NCI-H446 (cell line): Measurements from ENCODE around the gene ZNF778.

Experiments used
- DNase-seq, 2 experiments: peaks; one replicate each; lab custom pipeline; 2025; lab: John Stamatoyannopoulos, UW

The ZNF778 gene

DNA sequence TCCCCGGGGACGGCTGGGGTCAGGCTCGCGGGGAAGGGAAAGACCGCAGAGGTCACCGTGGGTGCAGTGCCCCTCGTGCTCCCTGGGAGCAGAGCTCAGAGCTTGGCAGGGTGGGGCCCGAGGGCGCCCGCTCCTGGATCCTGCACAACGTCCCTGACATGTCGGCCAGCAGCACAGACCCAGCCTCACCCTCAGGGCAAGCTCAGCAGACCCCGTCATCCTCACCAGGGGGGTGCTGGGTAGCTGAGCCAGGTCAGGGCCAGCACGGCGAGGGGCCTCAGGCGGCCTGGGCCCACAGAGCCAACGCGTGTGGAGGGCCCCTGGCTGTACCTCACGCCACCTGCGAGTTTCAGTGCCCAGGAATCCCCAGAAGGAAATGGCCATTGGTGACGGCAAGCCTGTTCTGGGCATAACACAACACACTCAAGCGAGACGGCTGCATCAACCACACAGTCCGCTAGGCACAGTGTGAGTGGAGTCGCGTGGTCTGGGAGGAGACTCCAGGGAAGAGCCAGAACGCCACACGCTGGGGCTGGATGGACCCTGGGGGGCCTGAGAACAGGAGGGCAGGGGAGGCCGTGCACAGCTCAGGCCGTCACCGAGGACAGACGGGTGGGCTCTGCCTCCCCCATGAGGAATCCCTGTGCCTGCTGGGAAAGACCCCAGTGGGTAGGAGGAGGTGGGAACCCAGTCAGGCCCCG, 60.3 kb downstream of the ZNF778 start:
- no peak for DNase-seq

DNA sequence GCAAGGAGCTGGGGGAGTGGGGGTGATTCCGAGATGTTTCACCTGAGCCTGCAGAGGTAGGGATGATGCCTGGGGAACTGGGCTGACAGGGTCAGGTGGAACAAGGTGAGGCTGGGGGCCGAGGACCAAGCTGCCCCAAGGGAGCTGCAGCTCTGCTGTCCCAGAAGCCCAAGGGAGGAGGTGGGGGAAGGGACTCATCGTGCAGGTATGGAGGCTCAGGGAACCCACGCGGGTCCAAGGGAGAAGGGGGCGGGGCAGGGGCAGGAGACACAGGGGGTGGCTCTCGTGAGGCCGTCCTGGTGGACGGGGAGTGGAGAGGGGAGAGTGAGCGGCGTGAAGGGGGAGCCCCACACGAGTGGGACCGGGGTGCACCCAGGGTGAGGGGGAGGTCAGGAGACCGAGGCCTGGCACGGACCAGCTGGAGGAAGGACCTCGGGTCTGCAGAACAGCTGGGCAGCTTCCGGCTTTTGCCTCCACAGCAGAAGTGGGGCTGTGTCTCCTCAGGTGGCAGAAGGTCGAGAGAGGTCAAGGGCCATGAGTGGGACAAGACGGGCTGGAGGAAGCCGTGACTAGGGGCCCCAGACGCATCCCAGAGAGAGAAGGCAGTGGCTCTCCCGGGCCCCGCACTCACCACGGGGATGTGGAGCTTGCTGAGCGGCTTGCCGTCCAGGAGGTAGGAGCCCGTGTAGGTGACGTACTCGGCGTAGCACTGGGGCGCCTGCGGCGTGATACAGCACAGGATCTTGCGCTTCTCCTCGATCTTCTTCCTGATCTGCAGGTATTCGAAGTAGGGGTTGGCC, 61.1 kb downstream of the ZNF778 start:
- DNase-seq = no peak

DNA sequence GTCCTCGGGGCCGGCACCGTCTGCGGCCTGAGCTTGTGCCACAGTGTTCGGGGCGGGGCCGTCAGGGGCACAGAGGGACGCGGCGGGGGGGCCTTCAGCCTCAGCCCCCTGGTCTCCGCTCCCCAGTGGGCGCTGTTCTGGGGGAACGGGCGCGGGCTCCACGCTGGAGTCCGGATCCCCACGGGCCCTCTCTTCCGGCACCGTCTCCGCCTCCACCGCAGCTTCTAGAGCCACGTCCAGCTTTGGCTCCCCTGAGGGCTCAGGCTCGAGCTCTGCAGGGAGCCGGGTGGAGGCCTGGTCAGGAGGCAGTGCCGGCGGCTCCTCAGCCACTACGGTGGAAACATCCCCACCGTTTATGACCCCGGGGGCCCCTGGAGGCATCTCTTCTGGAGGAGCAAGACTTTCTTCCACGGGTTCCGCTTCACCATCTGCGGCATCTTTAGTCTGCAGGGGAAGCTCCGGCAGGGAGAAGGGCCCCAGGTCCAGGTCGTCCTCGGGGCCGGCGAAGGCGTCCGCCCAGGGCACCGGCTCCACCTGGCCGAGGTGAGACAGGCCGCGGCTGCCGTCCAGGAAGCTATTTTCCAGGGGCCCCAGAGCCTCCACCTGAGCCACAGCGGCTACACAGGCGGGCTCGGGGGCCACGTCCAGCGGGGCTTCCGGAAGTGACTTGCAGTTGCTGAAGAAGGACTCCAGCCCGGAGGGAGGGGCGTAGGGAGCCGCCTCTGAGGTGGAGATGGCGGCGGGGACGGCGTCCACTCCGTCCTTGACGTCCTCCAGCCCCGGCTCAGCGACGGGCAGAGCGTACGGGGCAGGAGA, 62.4 kb downstream of the ZNF778 start:
- no peak for DNase-seq

DNA sequence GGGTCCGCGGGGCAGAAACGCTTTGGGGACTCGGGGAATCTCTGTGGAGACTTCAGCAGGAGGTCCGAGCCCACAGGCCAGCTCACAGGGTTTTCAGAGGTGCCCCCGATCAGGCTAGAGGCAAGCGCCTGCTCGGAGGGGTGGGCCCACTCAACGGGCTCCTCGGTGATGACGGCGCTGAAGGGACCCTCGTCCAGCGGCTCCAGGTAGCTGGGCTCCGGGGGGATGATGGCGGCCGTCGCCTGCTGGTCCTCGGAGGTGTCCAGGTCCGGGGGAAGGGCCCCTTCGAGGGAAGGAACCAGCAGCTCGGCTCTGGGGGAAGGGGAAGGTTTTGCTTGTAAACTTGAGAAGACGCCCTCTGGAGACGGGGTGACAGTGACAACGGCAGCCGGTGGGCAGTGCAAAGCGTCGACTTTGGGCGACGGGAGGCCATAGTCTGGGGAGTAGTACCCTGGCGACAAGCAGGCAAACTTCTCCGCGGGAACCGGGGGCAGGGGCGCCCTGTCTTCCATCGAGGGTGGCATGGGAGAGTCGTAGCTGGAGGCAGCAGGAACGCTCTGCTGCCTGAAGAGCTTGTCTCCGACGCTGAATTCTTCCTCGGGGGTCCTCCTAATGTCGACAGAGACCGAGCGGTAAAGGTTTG, 63.2 kb downstream of the ZNF778 start:
- DNase-seq = no peak

GRCh38 chr16:89281189-89281577, 63.7 kb downstream of the ZNF778 start:
- DNase-seq = no peak

GRCh38 chr16:89281829-89282228, 64.3 kb downstream of the ZNF778 start:
- no peak for DNase-seq

- no peak for DNase-seq
Measured at GRCh38 chr16:89282523-89282922, 65.0 kb downstream of the ZNF778 start.

- DNase-seq = no peak
Measured at GRCh38 chr16:89283449-89283848, 65.9 kb downstream of the ZNF778 start.

GRCh38 chr16:89285381-89285780, 67.9 kb downstream of the ZNF778 start:
- DNase-seq = no peak

DNA sequence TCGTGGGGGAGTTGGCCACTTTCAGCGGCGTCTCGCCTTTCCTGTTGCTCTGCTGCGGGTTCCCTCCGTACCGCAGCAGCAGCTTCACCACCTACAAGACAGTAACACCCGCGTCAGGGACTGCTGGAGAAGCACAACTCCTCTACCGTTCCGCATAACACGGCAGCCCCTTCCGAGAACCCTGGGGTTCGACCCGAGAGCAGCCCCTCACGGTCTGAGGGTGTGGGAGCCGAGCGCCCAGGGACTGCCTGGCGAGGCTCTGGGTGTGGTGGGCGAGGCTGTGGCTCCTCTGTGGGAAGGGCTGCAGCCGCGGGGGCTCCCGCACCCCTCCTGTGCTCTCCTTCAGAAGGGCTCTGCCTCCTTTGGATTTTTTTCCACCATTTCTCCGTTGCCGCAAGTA, 68.6 kb downstream of the ZNF778 start:
- no peak for DNase-seq
